ENCODE data around the gene COG8. TPM values are rescaled to one million over a fixed set of nuclear protein-coding genes. Genes with fewer than 3 reads are reported as not detected.

Gene COG8
- total RNA-seq, 1 donor = 34.0 TPM

DNA sequence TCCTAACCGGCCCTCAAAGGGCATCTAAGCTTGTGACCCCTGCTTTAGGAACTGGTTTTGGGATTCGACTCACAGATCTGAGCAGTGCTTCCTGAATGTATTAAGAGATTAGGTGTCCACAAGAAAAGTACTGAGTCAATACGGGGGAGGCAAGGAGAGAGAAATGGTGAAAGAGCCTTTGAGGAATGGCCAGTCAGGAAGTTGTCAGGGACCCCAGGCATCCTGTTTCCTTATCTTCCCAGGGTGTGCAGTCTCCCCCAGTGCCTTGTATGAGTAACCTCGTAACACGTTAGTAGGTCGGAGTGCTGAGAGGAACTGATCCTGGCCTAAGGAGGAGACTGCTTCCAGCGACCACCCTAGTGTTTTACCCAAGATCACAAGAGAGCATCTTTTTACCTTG lies 28.6 kb upstream of the COG8 start:
- TF ChIP-seq, protein P1, sequence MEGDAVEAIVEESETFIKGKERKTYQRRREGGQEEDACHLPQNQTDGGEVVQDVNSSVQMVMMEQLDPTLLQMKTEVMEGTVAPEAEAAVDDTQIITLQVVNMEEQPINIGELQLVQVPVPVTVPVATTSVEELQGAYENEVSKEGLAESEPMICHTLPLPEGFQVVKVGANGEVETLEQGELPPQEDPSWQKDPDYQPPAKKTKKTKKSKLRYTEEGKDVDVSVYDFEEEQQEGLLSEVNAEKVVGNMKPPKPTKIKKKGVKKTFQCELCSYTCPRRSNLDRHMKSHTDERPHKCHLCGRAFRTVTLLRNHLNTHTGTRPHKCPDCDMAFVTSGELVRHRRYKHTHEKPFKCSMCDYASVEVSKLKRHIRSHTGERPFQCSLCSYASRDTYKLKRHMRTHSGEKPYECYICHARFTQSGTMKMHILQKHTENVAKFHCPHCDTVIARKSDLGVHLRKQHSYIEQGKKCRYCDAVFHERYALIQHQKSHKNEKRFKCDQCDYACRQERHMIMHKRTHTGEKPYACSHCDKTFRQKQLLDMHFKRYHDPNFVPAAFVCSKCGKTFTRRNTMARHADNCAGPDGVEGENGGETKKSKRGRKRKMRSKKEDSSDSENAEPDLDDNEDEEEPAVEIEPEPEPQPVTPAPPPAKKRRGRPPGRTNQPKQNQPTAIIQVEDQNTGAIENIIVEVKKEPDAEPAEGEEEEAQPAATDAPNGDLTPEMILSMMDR (IDR thresholded peaks at IDR 0.05; ENCODE audit: extremely low read depth, low read depth, low read length) = no peak
- Histone ChIP-seq H3K27ac (ENCODE audit: low read depth, low read length) (no peak overlapping the region), H3K4me1 (ENCODE audit: insufficient read depth, low read length) (no peaks in the 10 kb centered on the region), H3K36me3 (ENCODE audit: insufficient read depth, low read length) (peaks cover 66% of the 10 kb centered on the region), H3K4me2 (ENCODE audit: insufficient read depth, low read length) (no peak overlapping the region), H3K9me3 (ENCODE audit: low read depth, low read length) (no peaks in the 10 kb centered on the region), H3K27me3 (ENCODE audit: insufficient read depth, low read length) (no peaks in the 10 kb centered on the region), H3K4me3 (ENCODE audit: insufficient read depth, low read length) (no peak overlapping the region), H2AFZ (ENCODE audit: low read length) (no peak overlapping the region), H3K79me2 (ENCODE audit: insufficient read depth, low read length) (peaks cover 11% of the 10 kb centered on the region), H4K20me1 (ENCODE audit: insufficient read depth, low read length) (peaks cover 3% of the 10 kb centered on the region)
- DNase-seq (ENCODE audit: insufficient read length, low spot score, missing footprints) = no peak

DNA sequence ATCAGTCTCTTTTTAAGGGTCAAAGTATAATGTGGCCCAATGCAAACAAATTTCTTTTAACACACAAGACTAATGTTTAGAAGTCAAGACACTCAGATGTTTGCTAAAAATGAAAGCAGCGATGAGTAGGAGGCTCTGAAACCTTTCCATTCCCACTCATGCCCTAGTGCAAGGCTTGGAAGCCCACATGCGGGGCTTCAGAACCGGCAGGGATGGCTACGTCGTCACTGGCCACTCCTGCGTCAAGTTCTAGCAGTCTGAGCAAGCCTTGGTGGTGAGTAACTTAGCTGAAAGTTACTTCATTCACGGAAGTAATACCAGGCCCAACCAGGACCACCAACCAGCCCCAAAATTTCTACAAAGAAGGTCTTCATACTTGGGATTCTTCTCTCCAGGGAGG lies 27.1 kb upstream of the COG8 start:
- H2AFZ ChIP-seq (ENCODE audit: low read length) = no peak overlapping the region
- H3K36me3 ChIP-seq (ENCODE audit: insufficient read depth, low read length) = peaks cover 56% of the 10 kb centered on the region
- DNase-seq (ENCODE audit: insufficient read length, low spot score, missing footprints) = no peak
- no peak overlapping the region for H3K4me3 ChIP-seq (ENCODE audit: insufficient read depth, low read length)
- no peak overlapping the region for H3K27ac ChIP-seq (ENCODE audit: low read depth, low read length)
- H3K4me1 ChIP-seq (ENCODE audit: insufficient read depth, low read length) = no peaks in the 10 kb centered on the region
- TF ChIP-seq, protein P1 (IDR thresholded peaks at IDR 0.05; ENCODE audit: extremely low read depth, low read depth, low read length) = no peak
- peaks cover 5% of the 10 kb centered on the region for H3K79me2 ChIP-seq (ENCODE audit: insufficient read depth, low read length)
- H3K4me2 ChIP-seq (ENCODE audit: insufficient read depth, low read length) = no peak overlapping the region
- no peaks in the 10 kb centered on the region for H4K20me1 ChIP-seq (ENCODE audit: insufficient read depth, low read length)
- no peaks in the 10 kb centered on the region for H3K9me3 ChIP-seq (ENCODE audit: low read depth, low read length)
- H3K27me3 ChIP-seq (ENCODE audit: insufficient read depth, low read length) = no peaks in the 10 kb centered on the region

DNA sequence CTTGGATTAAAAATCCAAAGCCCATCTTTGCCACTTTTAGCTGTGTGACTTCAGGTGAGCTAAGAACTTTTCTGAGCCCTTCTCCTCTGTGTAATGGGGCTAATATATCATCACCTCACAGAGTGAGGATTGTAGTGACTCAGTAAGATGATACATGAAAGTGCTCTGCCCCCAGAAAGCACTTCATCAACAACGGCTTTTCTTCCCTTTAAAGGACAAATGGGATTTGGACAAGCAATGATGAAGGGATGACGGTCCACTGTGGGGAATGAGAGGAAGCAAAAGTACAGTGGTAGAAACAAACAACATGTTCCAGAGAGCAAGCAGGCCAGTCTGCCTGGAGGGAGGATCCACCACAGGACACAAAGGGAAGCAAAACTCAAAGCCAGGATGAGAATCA lies 26.5 kb upstream of the COG8 start:
- Histone ChIP-seq H3K27ac (ENCODE audit: low read depth, low read length) (no peak overlapping the region), H3K79me2 (ENCODE audit: insufficient read depth, low read length) (peaks cover 5% of the 10 kb centered on the region), H3K4me3 (ENCODE audit: insufficient read depth, low read length) (no peak overlapping the region), H2AFZ (ENCODE audit: low read length) (no peak overlapping the region), H3K36me3 (ENCODE audit: insufficient read depth, low read length) (peaks cover 58% of the 10 kb centered on the region), H3K27me3 (ENCODE audit: insufficient read depth, low read length) (no peaks in the 10 kb centered on the region), H4K20me1 (ENCODE audit: insufficient read depth, low read length) (no peaks in the 10 kb centered on the region), H3K4me2 (ENCODE audit: insufficient read depth, low read length) (no peak overlapping the region), H3K9me3 (ENCODE audit: low read depth, low read length) (no peaks in the 10 kb centered on the region), H3K4me1 (ENCODE audit: insufficient read depth, low read length) (no peaks in the 10 kb centered on the region)
- no peak for DNase-seq (ENCODE audit: insufficient read length, low spot score, missing footprints)
- TF ChIP-seq, protein P1 (IDR thresholded peaks at IDR 0.05; ENCODE audit: extremely low read depth, low read depth, low read length) = no peak

DNA sequence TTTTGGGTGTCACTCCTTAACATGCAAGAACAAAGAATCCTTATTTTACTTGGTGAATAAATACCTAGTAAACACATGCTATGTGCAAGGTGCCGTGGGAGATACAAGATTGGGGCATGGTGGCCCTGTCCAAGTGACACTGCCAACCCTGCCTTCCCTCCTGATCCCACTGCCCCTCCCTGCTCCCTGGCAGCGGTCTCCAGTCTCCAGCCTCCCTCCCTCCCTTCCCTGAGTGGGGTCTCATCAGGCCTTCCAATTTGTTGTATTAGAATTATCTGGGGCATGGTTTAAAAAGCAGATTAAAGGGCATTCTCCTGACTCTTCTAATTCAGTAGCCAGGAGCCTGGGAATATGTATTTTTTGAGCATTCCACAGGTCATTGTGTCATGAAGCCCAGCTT lies 24.7 kb upstream of the COG8 start:
- H4K20me1 ChIP-seq (ENCODE audit: insufficient read depth, low read length) = no peaks in the 10 kb centered on the region
- H3K27ac ChIP-seq (ENCODE audit: low read depth, low read length) = no peak overlapping the region
- no peak for DNase-seq (ENCODE audit: insufficient read length, low spot score, missing footprints)
- peaks cover 48% of the 10 kb centered on the region for H3K36me3 ChIP-seq (ENCODE audit: insufficient read depth, low read length)
- no peaks in the 10 kb centered on the region for H3K9me3 ChIP-seq (ENCODE audit: low read depth, low read length)
- no peaks in the 10 kb centered on the region for H3K27me3 ChIP-seq (ENCODE audit: insufficient read depth, low read length)
- no peak overlapping the region for H3K4me2 ChIP-seq (ENCODE audit: insufficient read depth, low read length)
- H3K79me2 ChIP-seq (ENCODE audit: insufficient read depth, low read length) = peaks cover 5% of the 10 kb centered on the region
- H3K4me3 ChIP-seq (ENCODE audit: insufficient read depth, low read length) = no peak overlapping the region
- no peak overlapping the region for H2AFZ ChIP-seq (ENCODE audit: low read length)
- H3K4me1 ChIP-seq (ENCODE audit: insufficient read depth, low read length) = no peaks in the 10 kb centered on the region
- TF ChIP-seq, protein P1 (IDR thresholded peaks at IDR 0.05; ENCODE audit: extremely low read depth, low read depth, low read length) = no peak
